GM12864 (cell line): ENCODE results near the gene TMEM50B.

Experiments used
- DNase-seq: peaks from one replicate; pipeline ENCODE4 v3.0.0-alpha.2; 2011; ENCODE audit warnings: low read depth
- H3K4me3 ChIP-seq: 2 replicates; pipeline ENCODE4 v1.5.1; 2011; ENCODE audit warnings: mild to moderate bottlenecking, low read depth, low read length, control low read depth
- CTCF ChIP-seq: IDR thresholded peaks from 2 replicates; pipeline ENCODE4 v1.5.1; 2011; ENCODE audit warnings: low read depth, mild to moderate bottlenecking, moderate library complexity, low read length, control low read depth, inconsistent platforms; ENCODE audit errors: missing control alignments

TMEM50B gene

DNA sequence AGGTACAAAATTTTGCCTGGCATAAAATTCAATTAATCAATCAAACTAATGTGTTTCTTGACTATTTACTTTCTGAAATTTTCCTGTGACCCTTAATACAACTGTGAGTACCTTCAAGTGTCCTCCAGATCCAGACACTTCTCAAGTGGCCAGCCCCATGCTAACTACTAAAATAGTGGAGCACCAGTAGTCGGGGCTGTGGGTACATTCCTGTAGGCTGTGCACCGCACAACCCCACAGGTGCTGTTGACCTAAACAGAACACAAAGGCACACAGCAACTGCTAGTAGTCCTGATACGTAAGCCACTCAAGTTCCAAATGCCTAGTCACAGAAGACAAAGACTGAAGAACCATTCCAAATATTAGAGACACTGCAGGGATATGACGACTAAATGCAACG is 36.6 kb downstream of the TMEM50B start:
- DNase-seq, result no peak
- H3K4me3 ChIP-seq, result no peak overlapping the region
- TF ChIP-seq CTCF, result no peak

DNA sequence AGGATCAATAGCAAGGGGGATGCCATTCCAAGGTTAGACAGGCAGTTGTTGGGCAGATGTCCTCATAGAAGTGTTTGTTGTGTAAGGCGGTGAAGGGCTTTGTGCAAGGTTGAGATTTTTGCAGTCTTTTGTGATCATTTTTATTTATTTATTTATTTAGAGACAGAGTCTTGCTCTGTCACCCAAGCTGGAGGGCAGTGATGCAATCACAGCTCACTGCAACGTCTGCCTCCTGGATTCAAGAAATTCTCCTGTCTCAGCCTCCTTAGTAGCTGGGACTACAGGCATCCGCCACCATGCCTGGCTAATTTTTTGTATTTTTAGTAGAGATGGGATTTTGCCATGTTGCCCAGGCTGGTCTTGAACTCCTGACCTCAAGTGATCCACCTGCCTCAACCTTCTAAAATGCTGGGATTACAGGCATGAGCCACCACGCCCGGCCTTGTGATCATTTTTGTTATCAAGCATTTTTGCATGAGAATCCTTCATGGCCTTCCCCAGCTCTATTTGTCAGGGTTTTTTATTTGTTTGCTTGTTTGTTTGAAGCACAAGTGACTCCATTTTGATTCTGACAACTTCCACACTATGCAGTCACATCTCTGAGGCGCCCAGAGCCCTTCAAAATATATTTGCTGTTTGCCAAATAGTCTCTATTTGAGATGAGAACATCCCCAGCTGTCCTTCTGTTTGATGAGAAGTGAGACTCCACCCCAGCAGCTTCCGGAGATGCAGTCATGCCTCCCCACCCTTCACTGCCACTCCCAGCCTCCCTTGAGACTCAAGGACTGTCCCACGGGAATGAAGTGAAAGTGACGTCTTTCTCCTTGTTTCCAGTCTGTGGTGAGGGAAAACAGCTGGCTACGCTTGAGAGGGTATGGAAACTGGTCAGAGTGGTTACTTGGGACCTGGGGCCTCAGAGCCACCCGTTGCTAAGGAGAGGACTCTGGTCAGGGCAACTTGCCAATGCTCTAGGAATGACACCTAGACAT is 38.0 kb downstream of the TMEM50B start:
- DNase-seq, result peak; percentile 52
- no peak for TF ChIP-seq CTCF

GRCh38 chr21:33437140-33437539 is 42.6 kb downstream of the TMEM50B start:
- no peak for TF ChIP-seq CTCF

More for the DNA sequence above, 38.0 kb downstream of the TMEM50B start:
- H3K4me3 ChIP-seq, result no peak overlapping the region

GRCh38 chr21:33434770-33435360 is 44.9 kb downstream of the TMEM50B start:
- H3K4me3 ChIP-seq, result no peak overlapping the region
- TF ChIP-seq CTCF, result no peak
- DNase-seq, result peak; percentile 92

More at GRCh38 chr21:33437140-33437539, 42.6 kb downstream of the TMEM50B start:
- H3K4me3 ChIP-seq, result no peak overlapping the region
- DNase-seq, result no peak

DNA sequence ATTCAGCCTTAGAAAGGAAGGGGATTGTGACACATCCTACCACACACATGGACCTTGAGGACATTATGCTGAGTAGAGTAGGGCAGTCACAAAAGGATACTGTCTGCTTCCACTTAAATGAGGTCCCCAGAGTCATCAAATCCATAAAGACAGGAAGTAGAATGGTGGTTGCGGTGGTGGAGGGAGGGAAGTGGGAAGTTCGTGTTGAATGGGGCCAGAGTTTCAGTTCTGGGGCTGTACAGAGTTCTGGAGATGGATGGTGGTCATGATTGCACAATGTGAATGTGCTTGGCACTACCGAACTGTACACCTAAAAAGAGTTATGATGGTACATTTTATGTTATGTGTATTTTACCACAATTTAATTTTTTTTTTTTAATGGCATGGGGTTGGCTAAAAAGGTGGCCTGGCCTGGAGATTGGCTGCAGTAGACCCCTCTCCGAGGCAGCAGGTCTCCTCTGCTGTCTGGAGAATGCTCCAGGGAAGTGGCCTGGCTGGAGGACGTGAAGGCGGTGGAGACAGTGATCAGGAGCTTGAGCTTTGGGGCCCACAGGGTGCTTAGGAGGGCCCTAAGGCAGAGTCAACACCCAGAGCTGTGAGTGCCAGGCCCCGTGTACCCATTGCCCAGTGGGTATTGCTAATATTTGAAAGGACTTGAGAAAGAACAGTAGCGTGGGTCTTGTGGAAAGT is 46.2 kb downstream of the TMEM50B start:
- H3K4me3 ChIP-seq, result no peak overlapping the region
- TF ChIP-seq CTCF, result no peak
- DNase-seq, result no peak

DNA sequence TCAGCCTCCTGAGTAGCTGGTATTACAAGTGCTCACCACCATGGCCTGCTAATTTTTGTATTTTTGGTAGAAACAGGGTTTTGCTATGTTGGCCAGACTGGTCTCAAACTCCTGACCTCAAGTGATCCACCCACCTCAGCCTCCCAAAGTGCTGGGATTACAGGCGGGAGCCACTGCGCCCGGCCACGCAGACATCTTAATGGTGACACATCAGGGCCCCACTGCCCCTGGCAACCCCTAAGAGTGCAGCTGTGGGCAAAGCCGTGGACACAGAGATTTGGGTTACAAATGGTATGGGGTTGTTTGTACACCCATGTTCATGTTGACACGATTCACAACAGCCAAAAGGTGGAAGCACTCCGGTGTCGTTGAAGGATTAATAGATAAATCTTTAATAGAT is 46.8 kb downstream of the TMEM50B start:
- no peak for DNase-seq
- no peak for TF ChIP-seq CTCF
- H3K4me3 ChIP-seq, result no peak overlapping the region
